Stomach (tissue), 9 donors: ENCODE results near the gene CYSTM1. TPM values are rescaled to one million over a fixed set of nuclear protein-coding genes. Genes with fewer than 3 reads are reported as not detected.

ENCODE experiments used
- DNase-seq, 2 donors: peaks; one replicate each; pipeline versions ENCODE4 v3.0.0 to v3.0.0-alpha.2; 2013 to 2019
- H3K27ac ChIP-seq, 5 donors: fragments of 200-600 bp in 4 of 5; sonication (generic) in 4 of 5; one replicate each; pipeline ENCODE4 v1.5.1; 2013 to 2019; ENCODE audit warnings: mild to moderate bottlenecking in 1 of 5, moderate library complexity in 1 of 5
- H3K27me3 ChIP-seq, 3 donors: fragments of 200-600 bp; sonication (generic); one replicate each; pipeline ENCODE4 v1.5.1; 2017 to 2019; ENCODE audit warnings: mixed run types in 1 of 3
- H3K36me3 ChIP-seq, 4 donors: fragments of 200-600 bp; sonication (generic); 1 replicate in 3 of 4; 2 replicates in 1 of 4; pipeline ENCODE4 v1.5.1; 2016 to 2019
- H3K4me1 ChIP-seq, 4 donors: fragments of 200-600 bp; sonication (generic); one replicate each; pipeline ENCODE4 v1.5.1; 2016 to 2019
- H3K4me3 ChIP-seq, 4 donors: fragments of 200-600 bp; sonication (generic) in 3 of 4; one replicate each; pipeline ENCODE4 v1.5.1; 2016 to 2019; ENCODE audit warnings: mild to moderate bottlenecking in 1 of 4
- H3K9me3 ChIP-seq, 4 donors: fragments of 200-600 bp; sonication (generic); one replicate each; pipeline ENCODE4 v1.5.1; 2016 to 2019
- CTCF ChIP-seq, 7 experiments: fragments of 450-650 bp in 4 of 7; fragments of 200-600 bp in 3 of 7; sonication (generic) in 3 of 7; IDR thresholded peaks; one replicate each; pipeline ENCODE4 v1.5.1; 2016 to 2019; ENCODE audit warnings: antibody characterized with exemption in 7 of 7, control low read depth in 2 of 7, mild to moderate bottlenecking in 1 of 7
- EP300 ChIP-seq: sonication (generic); formaldehyde crosslinking; IDR thresholded peaks from one replicate; pipeline ENCODE4 v1.6.1; 2017; ENCODE audit warnings: antibody characterized with exemption
- POLR2A ChIP-seq, 4 donors: fragments of 450-650 bp; IDR thresholded peaks; one replicate each; pipeline ENCODE4 v1.6.1; 2016; ENCODE audit warnings: antibody characterized with exemption in 4 of 4, control low read depth in 2 of 4, mild to moderate bottlenecking in 1 of 4, moderate library complexity in 1 of 4
- POLR2AphosphoS5 ChIP-seq, 3 donors: sonication (generic); formaldehyde crosslinking; IDR thresholded peaks; one replicate each; pipeline ENCODE4 v1.6.1; 2016; ENCODE audit warnings: antibody characterized with exemption in 3 of 3
- WGBS, 5 donors: extraction: QIAGEN DNeasy Blood & Tissue Kit in 3 of 5; methylation state at CpG; one replicate each; pipeline versions ENCODE4 v1.1.5 to v1.1.7; 2013 to 2018; 5-methylcytosine and 5-hydroxymethylcytosine counted together
- intact Hi-C: fragments of 100-400 bp; cut with DNase I; formaldehyde crosslinking; loops from one replicate; pipeline ENCODE4 v1.15.1; 2023; ENCODE audit warnings: low total_unique reads
- polyA plus RNA-seq, 3 donors: library from polyadenylated mRNA; stranded (reverse); fragments of 200-250 nt; gene quantifications; one replicate each; pipeline ENCODE4 v1.2.3, GENCODE V29; 2013
- total RNA-seq, 5 donors: library from RNA; depleted of rRNA; stranded (reverse); fragments of >200 nt; gene quantifications; one replicate each; pipeline versions ENCODE4 v1.1.0 to v1.2.3, GENCODE V29; 2014 to 2016
- donor health status: healthy with polysubstance abuse.
- donor health status: Bipolar disorder and iron deficiency.
- donor health status: healthy.

The CYSTM1 gene
- total and polyA plus RNA-seq, 8 donors: 23.2 to 3,028 (median 321) TPM

- Histone ChIP-seq H3K36me3 (peaks cover 0 to 3% (median 0%) of the 10 kb centered on the region in 4 donors), H3K27me3 (no peaks in the 10 kb centered on the region), H3K27ac (peak overlapping the region; percentile 81 to 95 (median 84)), H3K4me1 (peaks cover 80 to 97% (median 93%) of the 10 kb centered on the region in 4 donors), H3K9me3 (no peaks in the 10 kb centered on the region), H3K4me3 (no peak overlapping the region)
- intact Hi-C loops: no loop called here
- no peak for DNase-seq
- 42 to 65% (median 56%) methylated on average over 1 of the region's 1 CpG for WGBS, 5 donors
- TF ChIP-seq CTCF (IDR thresholded peaks at IDR 0.05): no peak
- no peak for TF ChIP-seq EP300
- no peak for TF ChIP-seq POLR2A (IDR thresholded peaks at IDR 0.05)
- TF ChIP-seq POLR2AphosphoS5 (IDR thresholded peaks at IDR 0.05): no peak
These were observed 47.4 kb downstream of the CYSTM1 start for GRCh38 chr5:140222416-140222815.

- peaks cover 72 to 97% (median 92%) of the 10 kb centered on the region in 4 donors for H3K4me1 ChIP-seq
- H3K4me3 ChIP-seq: no peak overlapping the region
- TF ChIP-seq POLR2AphosphoS5 (IDR thresholded peaks at IDR 0.05) (no peak), POLR2A (IDR thresholded peaks at IDR 0.05) (no peak), CTCF (IDR thresholded peaks at IDR 0.05) (no peak), EP300 (no peak)
- H3K27me3 ChIP-seq: no peaks in the 10 kb centered on the region
- H3K36me3 ChIP-seq: peaks cover 0 to 3% (median 0%) of the 10 kb centered on the region in 4 donors
- H3K27ac ChIP-seq: peak overlapping the region; percentile 81 to 95 (median 84)
- DNase-seq: peak in 1 of 2 donors; percentile 65
- H3K9me3 ChIP-seq: no peaks in the 10 kb centered on the region
- intact Hi-C loops: no loop called here
- WGBS, 5 donors: 51 to 73% (median 61%) methylated on average over 3 of the region's 3 CpGs
These were observed 48.6 kb downstream of the CYSTM1 start for GRCh38 chr5:140223567-140223966.

GRCh38 chr5:140224658-140225057 is 49.7 kb downstream of the CYSTM1 start:
- peaks cover 65 to 94% (median 84%) of the 10 kb centered on the region in 4 donors for H3K4me1 ChIP-seq
- WGBS, 5 donors: 88 to 96% (median 92%) methylated on average over 3 of the region's 3 CpGs
- intact Hi-C loops: no loop called here

GRCh38 chr5:140225396-140225795 is 50.4 kb downstream of the CYSTM1 start:
- peak overlapping the region; percentile 73 to 95 (median 84) for H3K27ac ChIP-seq
- H3K36me3 ChIP-seq: peaks cover 0 to 3% (median 1%) of the 10 kb centered on the region in 4 donors
- intact Hi-C loops: no loop called here
- TF ChIP-seq POLR2A (IDR thresholded peaks at IDR 0.05) (no peak), POLR2AphosphoS5 (IDR thresholded peaks at IDR 0.05) (peak in 1 of 3 donors; percentile 39)
- DNase-seq: peak in 1 of 2 donors; percentile 59
- peaks cover 59 to 93% (median 77%) of the 10 kb centered on the region in 4 donors for H3K4me1 ChIP-seq
- no peak overlapping the region for H3K4me3 ChIP-seq
- H3K9me3 ChIP-seq: no peaks in the 10 kb centered on the region
- H3K27me3 ChIP-seq: no peaks in the 10 kb centered on the region
- WGBS, 5 donors: 41 to 61% (median 58%) methylated on average over 3 of the region's 3 CpGs

More at GRCh38 chr5:140224658-140225057, 49.7 kb downstream of the CYSTM1 start:
- TF ChIP-seq EP300: no peak
- TF ChIP-seq POLR2A (IDR thresholded peaks at IDR 0.05): no peak
- TF ChIP-seq CTCF (IDR thresholded peaks at IDR 0.05): no peak
- no peak for TF ChIP-seq POLR2AphosphoS5 (IDR thresholded peaks at IDR 0.05)
- H3K27ac ChIP-seq: peak overlapping the region; percentile 73 to 95 (median 84)
- no peaks in the 10 kb centered on the region for H3K9me3 ChIP-seq
- H3K27me3 ChIP-seq: no peaks in the 10 kb centered on the region
- DNase-seq: no peak
- H3K36me3 ChIP-seq: peaks cover 0 to 3% (median 0%) of the 10 kb centered on the region in 4 donors
- H3K4me3 ChIP-seq: no peak overlapping the region

GRCh38 chr5:140227046-140227445 is 52.1 kb downstream of the CYSTM1 start:
- Histone ChIP-seq H3K27me3 (no peaks in the 10 kb centered on the region), H3K4me3 (no peak overlapping the region), H3K4me1 (peaks cover 47 to 89% (median 60%) of the 10 kb centered on the region in 4 donors), H3K9me3 (no peaks in the 10 kb centered on the region), H3K36me3 (peaks cover 0 to 3% (median 1%) of the 10 kb centered on the region in 4 donors), H3K27ac (peak overlapping the region; percentile 68 to 95 (median 81))
- DNase-seq: no peak
- 80 to 98% (median 91%) methylated on average over 2 of the region's 2 CpGs for WGBS, 5 donors
- intact Hi-C loops: no loop called here
- TF ChIP-seq EP300 (no peak), POLR2AphosphoS5 (IDR thresholded peaks at IDR 0.05) (no peak)
